Gastrocnemius medialis (tissue), 4 donors: Measurements from ENCODE around the gene RDH5.

ENCODE experiments used
- POLR2A ChIP-seq, 2 donors: fragments of 450-650 bp; IDR thresholded peaks; one replicate each; pipeline ENCODE4 v1.6.1; 2017; ENCODE audit warnings: antibody characterized with exemption in 2 of 2, mild to moderate bottlenecking in 2 of 2, moderate library complexity in 2 of 2
- TF ChIP-seq, protein P1 (sequence below), 5 experiments: fragments of 450-650 bp in 3 of 5; fragments of 200-600 bp in 2 of 5; sonication (generic) in 2 of 5; IDR thresholded peaks in 4 of 5; conservative IDR thresholded peaks in 1 of 5; 1 replicate in 4 of 5; 2 replicates in 1 of 5; pipeline ENCODE4 v1.5.1; 2016 to 2019; ENCODE audit warnings: antibody characterized with exemption in 5 of 5, mild to moderate bottlenecking in 3 of 5, moderate library complexity in 3 of 5

DNA sequence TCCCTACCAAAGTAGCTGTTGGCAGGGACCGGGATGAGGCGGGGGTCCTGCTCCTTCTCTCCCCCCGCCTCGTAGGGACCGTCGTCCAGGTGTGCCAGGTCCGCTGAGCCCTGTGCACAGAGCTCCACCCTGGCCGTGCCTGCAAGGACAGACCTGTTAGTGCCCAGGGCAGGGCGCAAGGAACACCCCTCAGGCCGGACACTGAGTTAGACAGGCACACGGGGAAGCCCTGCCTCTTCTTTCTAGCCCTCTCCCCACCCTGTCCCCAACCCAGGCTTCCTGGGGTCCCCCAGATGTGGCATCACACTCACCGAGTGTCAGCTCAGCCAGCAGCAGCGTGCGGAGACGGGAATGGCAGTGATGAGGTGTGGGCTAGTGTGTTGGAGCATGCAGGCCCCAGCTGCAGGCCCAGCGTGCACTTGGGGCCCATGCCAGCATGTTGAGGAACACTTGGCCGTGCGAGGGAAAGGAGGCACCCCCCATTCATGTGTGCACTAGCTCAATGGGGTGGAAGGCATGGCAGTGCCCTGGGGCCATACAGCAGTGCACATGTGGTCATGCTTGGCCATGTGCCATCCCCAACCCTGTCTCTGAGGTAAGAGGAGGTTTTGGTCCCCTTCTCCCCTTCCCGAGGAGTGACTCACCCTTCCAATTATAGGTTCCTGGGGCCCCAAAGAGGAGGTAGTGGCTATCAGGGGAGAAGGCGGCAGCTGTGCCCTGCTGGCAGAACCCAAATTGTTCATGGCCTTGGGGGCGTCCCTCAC, 19.8 kb upstream of the RDH5 start:
- TF ChIP-seq, protein P1, sequence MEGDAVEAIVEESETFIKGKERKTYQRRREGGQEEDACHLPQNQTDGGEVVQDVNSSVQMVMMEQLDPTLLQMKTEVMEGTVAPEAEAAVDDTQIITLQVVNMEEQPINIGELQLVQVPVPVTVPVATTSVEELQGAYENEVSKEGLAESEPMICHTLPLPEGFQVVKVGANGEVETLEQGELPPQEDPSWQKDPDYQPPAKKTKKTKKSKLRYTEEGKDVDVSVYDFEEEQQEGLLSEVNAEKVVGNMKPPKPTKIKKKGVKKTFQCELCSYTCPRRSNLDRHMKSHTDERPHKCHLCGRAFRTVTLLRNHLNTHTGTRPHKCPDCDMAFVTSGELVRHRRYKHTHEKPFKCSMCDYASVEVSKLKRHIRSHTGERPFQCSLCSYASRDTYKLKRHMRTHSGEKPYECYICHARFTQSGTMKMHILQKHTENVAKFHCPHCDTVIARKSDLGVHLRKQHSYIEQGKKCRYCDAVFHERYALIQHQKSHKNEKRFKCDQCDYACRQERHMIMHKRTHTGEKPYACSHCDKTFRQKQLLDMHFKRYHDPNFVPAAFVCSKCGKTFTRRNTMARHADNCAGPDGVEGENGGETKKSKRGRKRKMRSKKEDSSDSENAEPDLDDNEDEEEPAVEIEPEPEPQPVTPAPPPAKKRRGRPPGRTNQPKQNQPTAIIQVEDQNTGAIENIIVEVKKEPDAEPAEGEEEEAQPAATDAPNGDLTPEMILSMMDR (IDR thresholded peaks at IDR 0.05 in 4 of 5, conservative IDR thresholded peaks at IDR 0.05 in 1 of 5), result no peak
- TF ChIP-seq POLR2A (IDR thresholded peaks at IDR 0.05), result no peak
